Astrocyte (in vitro differentiated cells and primary cell): ENCODE results near the gene IL1R1.

Experiments used
- EZH2 ChIP-seq: IDR thresholded peaks from 2 replicates; pipeline ENCODE4 v1.6.1; 2012; ENCODE audit warnings: mild to moderate bottlenecking, low read length, inconsistent platforms; ENCODE audit not compliant: insufficient read depth
- TF ChIP-seq, protein P1 (sequence below): IDR thresholded peaks from 2 replicates; pipeline ENCODE4 v1.5.1; 2011; ENCODE audit warnings: low read depth, mild to moderate bottlenecking, inconsistent platforms, low read length, moderate library complexity; ENCODE audit not compliant: insufficient read depth

DNA sequence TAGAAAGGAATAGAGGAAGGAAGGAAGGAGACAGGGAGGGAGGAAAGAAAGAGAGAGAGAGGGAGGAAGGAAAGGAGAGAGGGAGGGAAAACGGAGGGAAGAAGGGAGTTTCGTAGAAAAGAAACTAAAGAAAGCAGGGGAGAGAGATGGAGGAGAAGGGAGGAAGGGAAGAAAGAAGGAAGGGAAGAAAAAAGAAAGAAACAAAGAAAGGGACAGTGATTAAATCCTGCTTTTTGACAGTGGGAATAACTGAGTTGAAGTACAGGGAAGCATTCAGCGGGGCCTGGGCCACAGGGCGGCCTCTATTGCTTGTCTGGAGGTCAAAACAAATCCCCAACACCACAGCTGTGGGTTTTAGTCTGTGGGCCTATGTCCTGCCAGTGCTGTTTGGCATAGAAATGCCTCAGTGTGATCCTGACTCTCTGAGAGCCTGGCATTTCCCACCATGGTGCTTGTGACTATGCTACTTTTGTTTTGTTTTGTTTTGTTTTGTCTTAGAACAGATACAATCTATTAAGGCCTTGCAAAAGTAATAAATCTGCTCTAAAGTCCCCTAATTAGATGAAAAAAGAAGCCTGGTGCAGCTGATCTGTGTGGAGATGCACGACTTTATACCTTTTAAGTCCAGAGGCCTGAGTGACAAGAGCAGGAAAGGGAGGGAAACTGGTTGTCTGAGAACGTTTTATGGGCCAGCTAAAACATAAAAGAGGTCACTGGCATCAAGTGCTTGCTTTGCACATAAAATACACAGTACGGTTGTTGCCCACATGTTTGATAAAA lies 84.3 kb downstream of the IL1R1 start:
- TF ChIP-seq, protein P1, sequence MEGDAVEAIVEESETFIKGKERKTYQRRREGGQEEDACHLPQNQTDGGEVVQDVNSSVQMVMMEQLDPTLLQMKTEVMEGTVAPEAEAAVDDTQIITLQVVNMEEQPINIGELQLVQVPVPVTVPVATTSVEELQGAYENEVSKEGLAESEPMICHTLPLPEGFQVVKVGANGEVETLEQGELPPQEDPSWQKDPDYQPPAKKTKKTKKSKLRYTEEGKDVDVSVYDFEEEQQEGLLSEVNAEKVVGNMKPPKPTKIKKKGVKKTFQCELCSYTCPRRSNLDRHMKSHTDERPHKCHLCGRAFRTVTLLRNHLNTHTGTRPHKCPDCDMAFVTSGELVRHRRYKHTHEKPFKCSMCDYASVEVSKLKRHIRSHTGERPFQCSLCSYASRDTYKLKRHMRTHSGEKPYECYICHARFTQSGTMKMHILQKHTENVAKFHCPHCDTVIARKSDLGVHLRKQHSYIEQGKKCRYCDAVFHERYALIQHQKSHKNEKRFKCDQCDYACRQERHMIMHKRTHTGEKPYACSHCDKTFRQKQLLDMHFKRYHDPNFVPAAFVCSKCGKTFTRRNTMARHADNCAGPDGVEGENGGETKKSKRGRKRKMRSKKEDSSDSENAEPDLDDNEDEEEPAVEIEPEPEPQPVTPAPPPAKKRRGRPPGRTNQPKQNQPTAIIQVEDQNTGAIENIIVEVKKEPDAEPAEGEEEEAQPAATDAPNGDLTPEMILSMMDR, result no peak
- no peak for TF ChIP-seq EZH2
